ENCODE data around the gene SLC2A9. TPM values are rescaled to one million over a fixed set of nuclear protein-coding genes. Genes with fewer than 3 reads are reported as not detected.

Gene SLC2A9
- total RNA-seq, 2 donors from 2014 or later = 9.1 to 17.5 TPM

- Histone ChIP-seq H3K4me1 (ENCODE audit: control insufficient read depth in 1 of 2, low read depth in 2 of 2) (no peaks in the 10 kb centered on the region), H3K36me3 (no peaks in the 10 kb centered on the region), H3K9me3 (peaks cover 11% of the 10 kb centered on the region), H3K27ac (no peak overlapping the region), H3K4me3 (no peak overlapping the region), H3K27me3 (replicated peaks; ENCODE audit: insufficient read depth) (no peaks in the 10 kb centered on the region)
- DNase-seq (ENCODE audit: low spot score) (no peak), ATAC-seq (ENCODE audit: insufficient number of reproducible peaks, low FRiP score, low read depth) (no peak)
- TF ChIP-seq CTCF (IDR thresholded peaks at IDR 0.05) = no peak
Observed at GRCh38 chr4:9859810-9860209, 161.5 kb downstream of the SLC2A9 start.

- Histone ChIP-seq H3K9me3 (no peaks in the 10 kb centered on the region), H3K27me3 (replicated peaks; ENCODE audit: insufficient read depth) (no peaks in the 10 kb centered on the region), H3K36me3 (no peaks in the 10 kb centered on the region), H3K27ac (no peak overlapping the region), H3K4me1 (ENCODE audit: control insufficient read depth in 1 of 2, low read depth in 2 of 2) (no peaks in the 10 kb centered on the region), H3K4me3 (no peak overlapping the region)
- ATAC-seq (ENCODE audit: insufficient number of reproducible peaks, low FRiP score, low read depth) (no peak), DNase-seq (ENCODE audit: low spot score) (no peak)
- TF ChIP-seq CTCF (IDR thresholded peaks at IDR 0.05) = no peak
Observed at GRCh38 chr4:9849538-9849920, 171.8 kb downstream of the SLC2A9 start.

- no peaks in the 10 kb centered on the region for H3K27me3 ChIP-seq (replicated peaks; ENCODE audit: insufficient read depth)
- no peaks in the 10 kb centered on the region for H3K9me3 ChIP-seq
- no peak for TF ChIP-seq CTCF (IDR thresholded peaks at IDR 0.05)
- ATAC-seq (ENCODE audit: insufficient number of reproducible peaks, low FRiP score, low read depth) (no peak), DNase-seq (ENCODE audit: low spot score) (no peak)
- H3K4me1 ChIP-seq (ENCODE audit: control insufficient read depth in 1 of 2, low read depth in 2 of 2) = no peaks in the 10 kb centered on the region
- H3K27ac ChIP-seq = no peak overlapping the region
- no peak overlapping the region for H3K4me3 ChIP-seq
- no peaks in the 10 kb centered on the region for H3K36me3 ChIP-seq
Observed at GRCh38 chr4:9847968-9848748, 173.1 kb downstream of the SLC2A9 start.

GRCh38 chr4:9845791-9846493 lies 175.4 kb downstream of the SLC2A9 start:
- no peak for DNase-seq (ENCODE audit: low spot score)
- no peaks in the 10 kb centered on the region for H3K27me3 ChIP-seq (replicated peaks; ENCODE audit: insufficient read depth)
- TF ChIP-seq CTCF (IDR thresholded peaks at IDR 0.05) = no peak
- peaks cover 5% of the 10 kb centered on the region for H3K9me3 ChIP-seq
- H3K4me3 ChIP-seq = no peak overlapping the region
- H3K36me3 ChIP-seq = no peaks in the 10 kb centered on the region
- H3K27ac ChIP-seq = no peak overlapping the region
- no peak for ATAC-seq (ENCODE audit: insufficient number of reproducible peaks, low FRiP score, low read depth)
- no peaks in the 10 kb centered on the region for H3K4me1 ChIP-seq (ENCODE audit: control insufficient read depth in 1 of 2, low read depth in 2 of 2)

- no peak for ATAC-seq (ENCODE audit: insufficient number of reproducible peaks, low FRiP score, low read depth)
- H3K36me3 ChIP-seq = no peaks in the 10 kb centered on the region
- H3K4me1 ChIP-seq (ENCODE audit: control insufficient read depth in 1 of 2, low read depth in 2 of 2) = no peaks in the 10 kb centered on the region
- no peak overlapping the region for H3K4me3 ChIP-seq
- no peaks in the 10 kb centered on the region for H3K27me3 ChIP-seq (replicated peaks; ENCODE audit: insufficient read depth)
- DNase-seq (ENCODE audit: low spot score) = no peak
- TF ChIP-seq CTCF (IDR thresholded peaks at IDR 0.05) = no peak
- H3K27ac ChIP-seq = no peak overlapping the region
- peaks cover 5% of the 10 kb centered on the region for H3K9me3 ChIP-seq
Observed at GRCh38 chr4:9841072-9841471, 180.2 kb downstream of the SLC2A9 start.

All from thoracic aorta (tissue), 2 donors.